OCI-LY7 (cell line): Measurements from ENCODE around the gene ELOVL5.

Experiments used
- EZH2phosphoT487 ChIP-seq: fragments of 200-600 bp; sonication (generic); IDR thresholded peaks from 2 replicates; pipeline ENCODE4 v1.6.1; 2018; ENCODE audit warnings: low read depth, borderline replicate concordance, mild to moderate bottlenecking, mixed run types, antibody characterized with exemption, low read length, moderate library complexity, mixed read lengths
- TF ChIP-seq, protein P1 (sequence below): fragments of 200-600 bp; sonication (generic); conservative IDR thresholded peaks from 2 replicates; pipeline ENCODE4 v1.5.1; 2014; ENCODE audit warnings: mild to moderate bottlenecking, antibody characterized with exemption, low read length, moderate library complexity, mixed read lengths

DNA sequence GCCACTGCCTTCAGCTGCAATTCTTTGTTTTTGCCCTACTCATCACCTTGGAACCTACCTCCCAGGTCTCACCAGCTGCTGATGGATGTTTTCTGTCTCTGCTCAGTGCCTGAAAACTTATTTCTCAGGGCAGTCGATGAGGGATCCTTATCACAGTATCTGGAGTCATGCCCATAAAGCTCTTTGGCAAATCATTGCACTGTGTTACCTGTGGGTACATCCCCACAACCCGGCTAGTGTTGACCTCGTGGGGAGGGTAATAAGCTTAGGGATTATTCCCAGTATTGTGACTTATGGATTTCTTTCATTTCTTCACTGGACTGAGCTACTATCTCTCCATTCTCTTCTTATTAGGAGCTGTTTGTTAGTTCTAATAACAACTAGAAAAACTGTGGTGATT, 91.7 kb downstream of the ELOVL5 start:
- TF ChIP-seq, protein P1, sequence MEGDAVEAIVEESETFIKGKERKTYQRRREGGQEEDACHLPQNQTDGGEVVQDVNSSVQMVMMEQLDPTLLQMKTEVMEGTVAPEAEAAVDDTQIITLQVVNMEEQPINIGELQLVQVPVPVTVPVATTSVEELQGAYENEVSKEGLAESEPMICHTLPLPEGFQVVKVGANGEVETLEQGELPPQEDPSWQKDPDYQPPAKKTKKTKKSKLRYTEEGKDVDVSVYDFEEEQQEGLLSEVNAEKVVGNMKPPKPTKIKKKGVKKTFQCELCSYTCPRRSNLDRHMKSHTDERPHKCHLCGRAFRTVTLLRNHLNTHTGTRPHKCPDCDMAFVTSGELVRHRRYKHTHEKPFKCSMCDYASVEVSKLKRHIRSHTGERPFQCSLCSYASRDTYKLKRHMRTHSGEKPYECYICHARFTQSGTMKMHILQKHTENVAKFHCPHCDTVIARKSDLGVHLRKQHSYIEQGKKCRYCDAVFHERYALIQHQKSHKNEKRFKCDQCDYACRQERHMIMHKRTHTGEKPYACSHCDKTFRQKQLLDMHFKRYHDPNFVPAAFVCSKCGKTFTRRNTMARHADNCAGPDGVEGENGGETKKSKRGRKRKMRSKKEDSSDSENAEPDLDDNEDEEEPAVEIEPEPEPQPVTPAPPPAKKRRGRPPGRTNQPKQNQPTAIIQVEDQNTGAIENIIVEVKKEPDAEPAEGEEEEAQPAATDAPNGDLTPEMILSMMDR: no peak
- TF ChIP-seq EZH2phosphoT487: no peak
